ENCODE measurements around the gene ACADM.
"Not testable (repeated sequence)": the region's sequence is repeated elsewhere in the genome, so short reads cannot be mapped to it uniquely, and the experiment has no call there.

ACADM gene

DNA sequence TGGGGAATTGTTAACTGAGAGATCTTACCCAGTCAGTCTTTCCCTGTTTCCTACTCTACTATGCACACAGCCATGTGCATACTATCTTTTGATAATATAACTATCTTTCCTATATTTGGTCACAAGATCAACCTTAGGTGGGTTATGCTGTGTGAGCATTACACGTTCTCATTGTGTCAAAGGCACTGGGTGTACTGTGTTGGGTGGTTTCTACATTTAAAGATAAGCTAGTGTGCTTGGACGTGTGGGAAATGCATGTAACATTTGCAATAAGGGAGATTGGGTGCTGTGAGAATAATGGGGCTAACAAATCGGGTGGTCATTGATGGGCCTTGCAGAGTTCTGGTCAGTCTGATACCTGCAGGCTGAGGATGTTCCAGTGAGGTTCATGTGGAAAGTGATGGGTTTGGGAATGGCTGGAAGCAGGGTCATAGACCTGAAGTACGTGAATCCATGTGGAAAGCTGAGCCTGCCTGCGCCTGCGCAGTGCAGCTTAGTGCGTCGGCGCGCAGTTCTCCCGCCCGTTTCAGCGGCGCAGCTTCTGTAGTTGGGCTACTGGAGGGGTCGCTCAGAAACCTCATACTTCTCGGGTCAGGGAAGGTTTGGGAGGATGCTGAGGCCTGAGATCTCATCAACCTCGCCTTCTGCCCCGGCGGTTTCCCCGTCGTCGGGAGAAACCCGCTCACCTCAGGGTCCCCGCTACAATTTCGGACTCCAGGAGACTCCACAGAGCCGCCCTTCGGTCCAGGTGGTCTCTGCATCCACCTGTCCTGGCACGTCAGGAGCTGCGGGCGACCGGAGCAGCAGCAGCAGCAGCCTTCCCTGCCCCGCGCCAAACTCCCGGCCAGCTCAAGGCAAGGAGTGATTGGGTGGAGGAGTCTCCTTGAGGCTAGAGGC is 72.1 kb downstream of the ACADM start, which contains the start of gene MSH4:
MSH4 (plus strand) TSS at position 507 of the 897 bp plus-strand sequence; CDS start at position 611, 104 bp downstream.
- no peak for DNase-seq

DNA sequence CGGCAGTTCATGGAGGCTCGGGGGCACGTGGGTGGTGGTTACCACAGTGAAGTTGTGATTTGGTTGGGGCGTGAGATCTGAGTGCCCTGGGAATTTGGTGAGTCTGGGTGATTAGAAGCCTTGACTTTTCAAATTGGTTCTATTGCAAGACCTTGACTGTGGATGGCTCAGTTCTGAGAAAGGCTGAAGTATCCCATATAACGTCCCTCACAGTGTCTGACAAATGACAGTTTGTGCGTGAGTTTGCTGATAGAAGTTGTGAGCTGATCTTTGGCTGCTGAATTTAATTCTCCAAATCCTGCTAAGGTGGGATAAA is 72.7 kb downstream of the ACADM start:
- no peak for DNase-seq

DNA sequence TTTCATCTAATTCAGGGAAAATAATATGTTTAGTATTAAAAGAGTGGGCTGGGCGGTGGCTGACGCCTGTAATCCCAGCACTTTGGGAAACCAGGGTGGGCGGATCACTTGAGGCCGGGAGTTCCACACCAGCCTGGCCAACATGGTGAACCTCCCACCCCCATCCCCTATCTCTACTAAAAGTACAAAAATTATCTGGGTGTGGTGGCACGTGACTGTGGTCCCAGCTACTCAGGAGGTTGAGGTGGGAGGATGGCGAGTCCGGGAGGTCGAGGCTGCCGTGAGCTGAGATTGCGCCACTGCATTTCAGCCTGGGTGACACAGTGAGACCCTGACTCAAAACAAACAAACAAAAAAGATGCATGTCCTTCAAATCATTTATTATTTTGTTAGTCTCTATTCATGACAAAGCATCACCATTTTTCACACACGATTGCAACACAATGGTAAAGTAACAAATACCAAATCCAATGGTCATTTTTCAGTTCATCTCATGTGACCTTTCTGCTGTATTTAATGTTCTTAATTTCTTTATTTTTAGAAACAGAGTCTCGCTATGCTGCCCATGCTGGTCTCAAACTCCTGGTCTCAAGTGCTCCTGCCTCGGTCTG is 73.2 kb downstream of the ACADM start:
- DNase-seq: no peak

DNA sequence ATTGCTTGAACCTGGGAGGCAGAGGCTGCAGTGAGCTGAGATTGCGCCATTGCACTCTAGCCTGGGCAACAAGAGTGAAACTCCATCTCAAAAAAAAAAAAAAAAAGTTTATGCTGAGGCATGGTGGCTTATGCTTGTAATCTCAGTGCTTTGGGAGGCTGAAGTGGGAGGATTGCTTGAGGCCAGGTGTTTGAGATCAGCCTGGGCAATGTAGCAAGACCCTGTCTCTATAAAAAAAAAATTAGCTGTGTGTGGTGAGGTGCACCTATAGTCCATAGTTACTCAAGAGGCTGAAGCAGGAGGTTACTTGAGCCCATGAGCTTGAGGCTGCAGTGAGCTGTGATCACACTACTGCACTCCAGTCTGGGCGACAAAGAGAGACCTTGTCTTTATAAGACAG is 77.0 kb downstream of the ACADM start:
- not testable (repeated sequence) for DNase-seq

DNA sequence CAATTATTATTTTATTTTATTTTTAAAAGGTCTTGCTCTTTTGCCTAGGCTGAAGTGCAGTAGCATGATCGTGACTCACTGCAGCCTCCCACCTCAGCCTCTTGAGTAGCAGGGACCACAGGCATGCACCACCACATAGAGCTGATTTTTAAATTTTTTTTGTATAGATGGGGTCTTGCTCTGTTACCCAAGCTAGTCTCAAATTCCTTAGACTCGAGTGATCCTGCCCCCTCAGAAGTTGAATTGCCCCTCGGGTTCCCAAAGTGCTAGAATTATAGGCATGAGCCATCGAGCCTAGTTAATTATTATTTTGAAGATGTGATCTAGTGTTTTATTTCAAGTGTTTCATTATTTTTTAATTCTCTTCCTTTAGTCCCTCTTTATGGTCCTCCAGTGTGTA is 84.4 kb downstream of the ACADM start:
- DNase-seq: no peak

DNA sequence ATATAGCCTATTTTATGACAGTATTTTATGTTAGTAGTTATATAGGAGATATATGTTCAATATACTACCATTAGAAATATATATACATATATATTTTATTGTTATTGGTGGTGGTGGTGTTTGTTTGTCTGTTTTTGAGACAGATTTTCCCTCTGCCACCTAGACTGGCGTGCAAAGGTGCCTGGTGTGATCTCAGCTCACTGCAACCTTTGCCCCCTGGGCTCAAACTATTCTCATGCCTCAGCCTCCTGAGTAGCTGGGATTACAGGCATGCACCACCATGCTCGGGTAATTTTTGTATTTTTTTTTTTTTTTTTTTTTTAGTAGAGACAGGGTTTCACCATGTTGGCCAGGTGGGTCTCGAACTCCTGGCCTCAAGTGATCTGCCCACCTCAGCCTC is 85.6 kb downstream of the ACADM start:
- DNase-seq: not testable (repeated sequence)

DNA sequence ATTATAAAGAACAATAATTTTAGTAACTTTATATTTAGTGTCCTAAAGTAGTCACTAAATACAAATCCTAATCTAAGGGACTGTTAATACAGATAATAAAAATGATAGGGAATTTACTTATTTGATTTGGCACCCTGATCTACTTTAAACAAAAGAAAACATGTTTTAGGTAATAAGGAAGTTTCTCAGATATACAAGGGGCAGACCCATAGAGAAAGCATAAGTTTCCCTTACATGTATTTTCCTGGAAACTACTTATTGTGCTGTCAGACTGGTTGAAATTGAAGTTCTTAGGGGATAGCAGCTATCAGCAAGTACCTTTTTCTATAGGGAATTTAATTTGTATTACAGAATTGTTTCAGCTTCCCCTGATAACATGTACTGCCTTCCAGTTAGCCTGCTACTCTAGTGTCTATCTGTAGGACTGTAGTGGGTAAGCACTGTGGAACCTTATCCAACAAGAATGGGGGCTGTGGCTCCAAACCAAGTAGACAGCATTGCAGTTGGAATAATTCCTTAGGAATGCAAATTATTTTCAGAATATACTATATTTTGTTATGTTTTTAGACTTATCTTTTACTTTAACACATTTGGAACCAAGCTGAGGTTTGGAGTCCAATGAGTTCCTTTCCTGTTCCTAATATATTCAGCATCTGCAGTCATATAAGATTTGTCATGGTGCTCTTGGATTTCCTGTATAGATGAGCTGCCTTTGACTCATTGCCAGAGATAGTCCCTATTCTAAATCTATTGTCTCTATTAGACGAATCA is 86.9 kb downstream of the ACADM start:
- DNase-seq: no peak

DNA sequence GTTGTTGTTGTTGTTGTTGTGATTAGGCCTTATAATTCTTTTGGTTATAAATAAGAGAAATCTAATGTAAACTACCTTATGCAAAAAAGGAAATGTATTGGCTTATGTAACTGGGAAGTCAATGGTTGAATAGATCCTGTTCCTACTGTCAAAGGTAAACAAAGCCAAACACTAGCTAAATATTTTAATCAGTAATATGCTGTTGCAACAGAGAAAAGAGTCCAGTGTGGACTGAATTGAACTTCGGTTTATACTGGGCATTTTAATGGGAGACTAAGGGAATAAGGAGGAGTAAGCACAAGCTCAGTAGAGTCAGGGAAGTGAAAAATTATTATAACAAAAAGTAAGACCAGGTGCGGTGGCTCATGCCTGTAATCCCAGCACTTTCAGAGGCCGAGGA is 87.6 kb downstream of the ACADM start:
- DNase-seq: no peak

Data from DMS79 treated with DMSO at 0.1 percent for 48 hours (cell line).